GM12878 (cell line): ENCODE results near the gene NFKBIB. TPM values are rescaled to one million over a fixed set of nuclear protein-coding genes. Genes with fewer than 3 reads are reported as not detected.

Experiments
- ATAC-seq: fragments of 200-7000 bp; cut with Tn5 transposase; 3 replicates; pipeline ENCODE4 v1.9.1; 2020; ENCODE audit warnings: mild to moderate bottlenecking, moderate library complexity
- BruUV-seq: library from RNA; stranded (reverse); fragments of 400-500 nt; replicated peaks from 2 replicates; lab custom pipeline; 2021; lab: Mats Ljungman, UMichigan
- CTCF ChIA-PET: fragments of 300-600 bp; sonication (Branson Sonifier 250); formaldehyde crosslinking; extraction: SDS; loops from one replicate; lab custom pipeline; 2021; ENCODE audit warnings: inconsistent platforms; lab: Yijun Ruan, JAX
- POLR2A ChIA-PET: fragments of 350-600 bp; formaldehyde crosslinking; extraction: SDS; loops from one replicate; lab custom pipeline; 2021; ENCODE audit warnings: inconsistent platforms; lab: Charles Lee
- RAD21 ChIA-PET: fragments of 300-600 bp; sonication (Branson Sonifier 250); formaldehyde crosslinking; loops from one replicate; lab custom pipeline; 2023; ENCODE audit warnings: antibody characterized with exemption; ENCODE audit not compliant: unreplicated experiment; lab: Charles Lee
- SMC1A ChIA-PET: fragments of 300-600 bp; sonication (Branson Sonifier 250); formaldehyde crosslinking; loops from one replicate; lab custom pipeline; 2023; ENCODE audit not compliant: unreplicated experiment, uncharacterized antibody; lab: Charles Lee
- DNase-seq: peaks from one replicate; pipeline ENCODE4 v3.0.0-alpha.2; 2011; ENCODE audit warnings: low read depth, low spot score
- FAIRE-seq: peaks from 3 replicates; lab custom pipeline; 2011; peaks lifted over from hg19 to GRCh38; lab: Jason Lieb, UNC
- H2AFZ ChIP-seq: 2 replicates; pipeline ENCODE4 v1.6.0; 2011; ENCODE audit warnings: low read depth, low read length, control low read depth; ENCODE audit not compliant: control insufficient read depth
- H3K27ac ChIP-seq: 2 replicates; pipeline ENCODE4 v1.5.1; 2011; ENCODE audit warnings: control low read depth; ENCODE audit not compliant: control insufficient read depth, insufficient read depth
- H3K27me3 ChIP-seq, 2 experiments: replicated peaks in 1 of 2; 2 replicates each; pipeline versions ENCODE4 v1.6.0 to v1.6.1; 2011; ENCODE audit warnings: low read length in 1 of 2; ENCODE audit not compliant: control insufficient read depth in 2 of 2, insufficient read depth in 2 of 2
- H3K36me3 ChIP-seq, 2 experiments: 2 replicates each; pipeline ENCODE4 v1.5.1; 2011; ENCODE audit warnings: low read length in 1 of 2; ENCODE audit not compliant: control insufficient read depth in 2 of 2, insufficient read depth in 2 of 2
- H3K4me1 ChIP-seq: 2 replicates; pipeline ENCODE4 v1.6.1; 2011; ENCODE audit warnings: mild to moderate bottlenecking, low read length, moderate library complexity, mixed read lengths; ENCODE audit not compliant: control insufficient read depth, insufficient read depth
- H3K4me2 ChIP-seq: 2 replicates; pipeline ENCODE4 v1.6.0; 2011; ENCODE audit warnings: control low read depth; ENCODE audit not compliant: control insufficient read depth, insufficient read depth
- H3K4me3 ChIP-seq: fragments of 200-600 bp; sonication (generic); 2 replicates; pipeline ENCODE4 v1.5.1; 2016
- H3K79me2 ChIP-seq: 2 replicates; pipeline ENCODE4 v1.6.0; 2011; ENCODE audit warnings: low read length; ENCODE audit not compliant: control insufficient read depth, insufficient read depth
- H3K9ac ChIP-seq: 2 replicates; pipeline ENCODE4 v1.8.0; 2011; ENCODE audit warnings: low read length, control low read depth, mixed read lengths; ENCODE audit not compliant: control insufficient read depth, insufficient read depth
- H3K9me3 ChIP-seq: replicated peaks from 3 replicates; pipeline ENCODE4 v1.5.1; 2011; ENCODE audit warnings: mild to moderate bottlenecking, low read length; ENCODE audit not compliant: control insufficient read depth, insufficient read depth
- H4K20me1 ChIP-seq: 2 replicates; pipeline ENCODE4 v1.6.0; 2011; ENCODE audit not compliant: control insufficient read depth, insufficient read depth
- ATF7 ChIP-seq: fragments of 450-650 bp; IDR thresholded peaks from 2 replicates; pipeline ENCODE4 v1.6.1; 2016; ENCODE audit warnings: low read depth, mild to moderate bottlenecking
- ETV6 ChIP-seq, 2 experiments: fragments of 450-650 bp in 1 of 2; IDR thresholded peaks in 1 of 2; conservative IDR thresholded peaks in 1 of 2; 2 replicates each; pipeline ENCODE4 v1.6.1; 2014; ENCODE audit warnings: antibody characterized with exemption in 1 of 2, borderline replicate concordance in 1 of 2, low read depth in 1 of 2, mild to moderate bottlenecking in 1 of 2, moderate library complexity in 1 of 2
- IRF4 ChIP-seq: IDR thresholded peaks from 2 replicates; pipeline ENCODE4 v1.6.1; 2011; ENCODE audit warnings: low read depth, low read length
- POLR2A ChIP-seq: IDR thresholded peaks from 2 replicates; pipeline ENCODE4 v1.6.1; 2011; ENCODE audit warnings: low read depth, mild to moderate bottlenecking, low read length
- SMAD1 ChIP-seq: fragments of 450-650 bp; IDR thresholded peaks from 2 replicates; pipeline ENCODE4 v1.6.1; 2018; ENCODE audit warnings: mild to moderate bottlenecking, low read depth; ENCODE audit not compliant: partially characterized antibody
- SRF ChIP-seq, 2 experiments: IDR thresholded peaks; 2 replicates each; pipeline ENCODE4 v1.6.1; 2011; ENCODE audit warnings: low read depth in 2 of 2, low read length in 2 of 2, mild to moderate bottlenecking in 1 of 2, moderate library complexity in 1 of 2
- WGBS: methylation state at CpG from one replicate; pipeline ENCODE4 v1.1.6; 2016; ENCODE audit warnings: low lambda C conversion rate; ENCODE audit not compliant: insufficient replicate concordance, insufficient coverage; ENCODE audit errors: missing lambda C conversion rate; 5-methylcytosine and 5-hydroxymethylcytosine counted together
- in situ Hi-C: fragments of 300-500 bp; cut with MboI; formaldehyde crosslinking; loops from 9 replicates; pipeline ENCODE4 v1.14.3; 2018; ENCODE audit warnings: mixed read lengths
- intact Hi-C: fragments of 100-400 bp; cut with micrococcal nuclease; formaldehyde crosslinking; loops from one replicate; pipeline ENCODE4 v1.14.2; 2022; ENCODE audit not compliant: unreplicated experiment
- polyA plus RNA-seq, 11 experiments: library from polyadenylated mRNA; depleted of rRNA in 4 of 11; unstranded in 6 of 11; stranded (reverse) in 5 of 11; fragments of >200 nt; fragmentation: Nextera tagmentation in 4 of 11; fragmentation: Illumina TruSeq in 1 of 11; extraction: Ambion mirVana in 4 of 11; extraction: Trizol in 1 of 11; gene quantifications; 1 replicate in 1 of 11; 2 replicates in 10 of 11; pipeline versions ENCODE4 v1.2.1 to v1.2.3, GENCODE V29; 2011 to 2016; ENCODE audit warnings: inconsistent platforms in 2 of 11, missing spikeins in 2 of 11, low read depth in 1 of 11
- total RNA-seq, 4 experiments: library from RNA; depleted of rRNA in 3 of 4; stranded (reverse); fragments of >200 nt in 3 of 4; fragmentation: Illumina TruSeq in 1 of 4; extraction: Trizol in 1 of 4; gene quantifications; 2 replicates each; pipeline versions ENCODE4 v1.2.1 to v1.2.3, GENCODE V29; 2013 to 2021
- TF ChIP-seq, protein P1 (sequence below): fragments of 450-650 bp; IDR thresholded peaks from 2 replicates; pipeline ENCODE4 v1.6.1; 2014; ENCODE audit warnings: mild to moderate bottlenecking

NFKBIB gene
- total and polyA plus RNA-seq, 10 of the 15 experiments (the other 5 are each of a cell fraction or from before 2014, with no cell fraction given): 1.2 to 60.9 (median 31.0) TPM

DNA sequence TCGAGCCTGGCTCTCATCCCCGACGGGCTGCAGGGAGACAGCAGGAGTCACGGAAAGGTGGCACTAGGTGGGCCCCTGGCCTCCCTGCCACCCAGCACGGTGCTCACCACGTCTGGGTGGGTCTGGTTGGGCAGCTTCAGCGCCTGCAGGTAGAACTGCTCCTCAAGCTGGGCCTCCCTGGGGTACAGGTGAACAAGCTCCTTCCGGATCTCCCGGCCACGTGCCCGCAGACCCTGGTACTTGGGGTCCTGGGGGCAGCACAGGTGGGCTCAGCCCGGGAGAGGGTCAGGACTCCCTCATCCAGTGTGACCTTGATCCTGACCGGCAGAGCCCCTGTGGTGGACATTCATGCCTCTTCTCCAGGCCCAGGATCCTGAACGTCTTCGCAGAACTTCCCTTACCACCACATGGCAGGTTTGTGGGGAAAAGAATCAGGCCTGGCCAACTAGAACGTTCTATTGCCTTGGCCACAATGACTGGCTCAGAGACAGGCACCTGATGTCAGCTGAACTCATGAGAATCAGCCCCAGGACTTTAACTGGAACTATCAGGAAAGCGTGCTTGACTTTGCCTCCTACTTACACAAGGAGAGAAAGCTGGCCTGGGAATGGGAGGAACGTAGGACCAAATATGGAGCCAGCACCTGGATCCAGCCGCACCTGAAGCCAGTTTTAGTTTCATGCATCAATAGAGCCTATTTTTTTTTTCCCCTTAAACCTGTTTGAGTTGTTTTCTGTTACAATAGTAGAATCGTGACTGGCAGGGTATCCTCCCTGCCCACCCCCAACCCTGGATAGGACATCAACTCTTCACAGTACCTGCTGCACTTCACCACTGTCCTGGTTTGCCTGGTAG lies 21.9 kb downstream of the NFKBIB start:
- no peaks in the 10 kb centered on the region for H4K20me1 ChIP-seq
- no peaks in the 10 kb centered on the region for H3K4me1 ChIP-seq
- DNase-seq (no peak), ATAC-seq (no peak), FAIRE-seq (no peak)
- H3K4me3 ChIP-seq: no peak overlapping the region
- CTCF ChIA-PET: no interaction called here
- POLR2A ChIA-PET: no interaction called here
- WGBS: 84% methylated on average over 20 of the region's 20 CpGs
- no peak overlapping the region for H2AFZ ChIP-seq
- H3K79me2 ChIP-seq: no peaks in the 10 kb centered on the region
- BruUV-seq: TSS peak; percentile 56
- H3K9ac ChIP-seq: no peak overlapping the region
- H3K27me3 ChIP-seq: no peaks in the 10 kb centered on the region
- SMC1A ChIA-PET: no interaction called here
- RAD21 ChIA-PET: no interaction called here
- in situ Hi-C loops: no loop called here
- no peaks in the 10 kb centered on the region for H3K9me3 ChIP-seq
- intact Hi-C loops: no loop called here
- TF ChIP-seq, protein P1, sequence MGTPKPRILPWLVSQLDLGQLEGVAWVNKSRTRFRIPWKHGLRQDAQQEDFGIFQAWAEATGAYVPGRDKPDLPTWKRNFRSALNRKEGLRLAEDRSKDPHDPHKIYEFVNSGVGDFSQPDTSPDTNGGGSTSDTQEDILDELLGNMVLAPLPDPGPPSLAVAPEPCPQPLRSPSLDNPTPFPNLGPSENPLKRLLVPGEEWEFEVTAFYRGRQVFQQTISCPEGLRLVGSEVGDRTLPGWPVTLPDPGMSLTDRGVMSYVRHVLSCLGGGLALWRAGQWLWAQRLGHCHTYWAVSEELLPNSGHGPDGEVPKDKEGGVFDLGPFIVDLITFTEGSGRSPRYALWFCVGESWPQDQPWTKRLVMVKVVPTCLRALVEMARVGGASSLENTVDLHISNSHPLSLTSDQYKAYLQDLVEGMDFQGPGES: no peak
- TF ChIP-seq ETV6 (conservative IDR thresholded peaks at IDR 0.05 in 1 of 2, IDR thresholded peaks at IDR 0.05 in 1 of 2; ENCODE audit: borderline replicate concordance in 1 of 2, low read depth in 1 of 2) (no peak), SRF (IDR thresholded peaks at IDR 0.05; ENCODE audit: low read depth in 2 of 2, low read length in 2 of 2) (no peak), SMAD1 (no peak), IRF4 (no peak), POLR2A (0 out of 2 replicates have a peak, but pooled peaks have one; percentile 42), ATF7 (no peak)
- no peak overlapping the region for H3K27ac ChIP-seq
- H3K4me2 ChIP-seq: no peak overlapping the region
- peaks cover 1 to 14% of the 10 kb centered on the region in 2 experiments for H3K36me3 ChIP-seq
